Fibroblast of mammary gland (primary cell): Measurements from ENCODE around the gene FAM24B.

Experiments used
- DNase-seq: peaks from one replicate; pipeline ENCODE4 v3.0.0-alpha.2; 2010; ENCODE audit warnings: low read depth
- H3K4me3 ChIP-seq: 2 replicates; pipeline ENCODE4 v1.5.1; 2011; ENCODE audit warnings: low read depth, mild to moderate bottlenecking, low read length, moderate library complexity; ENCODE audit not compliant: control insufficient read depth
- TF ChIP-seq, protein P1 (sequence below): conservative IDR thresholded peaks from 2 replicates; pipeline ENCODE4 v1.5.1; 2011; ENCODE audit warnings: low read depth, low read length, inconsistent platforms; ENCODE audit not compliant: control insufficient read depth, insufficient read depth

FAM24B gene

DNA sequence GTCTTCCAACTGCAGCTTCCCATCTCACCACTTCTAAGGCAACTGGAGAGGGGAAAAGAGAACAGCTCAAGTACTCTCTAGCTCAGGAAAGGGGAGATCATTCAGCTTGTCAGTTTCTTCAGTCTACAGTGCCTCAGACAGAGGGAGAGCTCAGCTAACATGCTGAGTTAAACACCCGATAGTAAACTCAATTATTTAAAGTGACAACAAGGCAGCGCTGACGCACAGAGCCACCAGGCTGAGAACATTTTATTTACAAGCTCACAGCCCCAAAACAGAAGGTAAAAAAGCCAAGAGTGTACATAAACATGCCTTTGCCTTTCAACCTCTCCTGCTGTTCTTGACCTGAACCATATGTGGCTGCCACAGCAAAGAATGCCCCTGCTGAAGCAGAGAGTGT, 23.6 kb downstream of the FAM24B start:
- TF ChIP-seq, protein P1, sequence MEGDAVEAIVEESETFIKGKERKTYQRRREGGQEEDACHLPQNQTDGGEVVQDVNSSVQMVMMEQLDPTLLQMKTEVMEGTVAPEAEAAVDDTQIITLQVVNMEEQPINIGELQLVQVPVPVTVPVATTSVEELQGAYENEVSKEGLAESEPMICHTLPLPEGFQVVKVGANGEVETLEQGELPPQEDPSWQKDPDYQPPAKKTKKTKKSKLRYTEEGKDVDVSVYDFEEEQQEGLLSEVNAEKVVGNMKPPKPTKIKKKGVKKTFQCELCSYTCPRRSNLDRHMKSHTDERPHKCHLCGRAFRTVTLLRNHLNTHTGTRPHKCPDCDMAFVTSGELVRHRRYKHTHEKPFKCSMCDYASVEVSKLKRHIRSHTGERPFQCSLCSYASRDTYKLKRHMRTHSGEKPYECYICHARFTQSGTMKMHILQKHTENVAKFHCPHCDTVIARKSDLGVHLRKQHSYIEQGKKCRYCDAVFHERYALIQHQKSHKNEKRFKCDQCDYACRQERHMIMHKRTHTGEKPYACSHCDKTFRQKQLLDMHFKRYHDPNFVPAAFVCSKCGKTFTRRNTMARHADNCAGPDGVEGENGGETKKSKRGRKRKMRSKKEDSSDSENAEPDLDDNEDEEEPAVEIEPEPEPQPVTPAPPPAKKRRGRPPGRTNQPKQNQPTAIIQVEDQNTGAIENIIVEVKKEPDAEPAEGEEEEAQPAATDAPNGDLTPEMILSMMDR: no peak

GRCh38 chr10:122854648-122855047, 24.7 kb downstream of the FAM24B start:
- TF ChIP-seq, protein P1: no peak
- H3K4me3 ChIP-seq: no peak overlapping the region
- DNase-seq: peak; percentile 95

More for the DNA sequence above, 23.6 kb downstream of the FAM24B start:
- no peak for DNase-seq
- H3K4me3 ChIP-seq: no peak overlapping the region

DNA sequence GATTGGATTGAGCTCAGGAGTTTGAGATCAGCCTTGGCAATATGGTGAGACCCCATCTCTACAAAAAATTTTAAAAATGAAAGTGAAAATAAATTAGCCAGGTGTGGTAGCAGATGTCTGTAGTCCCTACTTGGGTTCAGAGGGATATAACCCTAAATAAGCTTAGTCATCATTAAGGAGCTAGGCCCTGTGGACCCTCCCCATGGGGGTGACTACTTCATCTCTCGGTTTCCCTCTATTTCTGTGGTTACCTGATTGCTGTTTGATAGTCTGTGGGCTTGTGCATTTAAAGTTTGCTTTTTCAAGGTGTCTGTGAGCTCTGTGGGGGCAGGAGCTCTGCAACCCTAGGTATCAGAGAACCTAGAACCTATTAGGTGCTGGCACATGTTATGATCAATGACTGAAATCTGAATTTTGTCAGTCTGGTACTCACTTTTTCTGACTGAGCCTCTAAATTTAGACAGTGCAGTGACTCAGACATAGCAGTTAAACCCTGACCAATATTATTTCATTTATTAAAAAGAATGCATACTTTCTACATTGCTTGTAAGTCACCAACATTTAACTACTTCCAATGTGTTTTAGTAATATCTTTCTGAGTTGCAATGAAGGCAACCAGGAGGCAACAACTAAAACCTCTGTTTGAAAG, 25.6 kb downstream of the FAM24B start:
- TF ChIP-seq, protein P1: no peak
- peak; percentile 59 for DNase-seq
- H3K4me3 ChIP-seq: no peak overlapping the region

- peak; percentile 68 for DNase-seq
- TF ChIP-seq, protein P1: no peak
- no peak overlapping the region for H3K4me3 ChIP-seq
Measured at GRCh38 chr10:122852261-122852660, 27.1 kb downstream of the FAM24B start.

GRCh38 chr10:122850705-122851640, 28.4 kb downstream of the FAM24B start:
- no peak overlapping the region for H3K4me3 ChIP-seq
- TF ChIP-seq, protein P1: no peak
- peak; percentile 77 for DNase-seq

GRCh38 chr10:122849900-122850605, 29.3 kb downstream of the FAM24B start:
- no peak overlapping the region for H3K4me3 ChIP-seq
- TF ChIP-seq, protein P1: no peak
- DNase-seq: no peak
